Measurements from ENCODE around the gene BIN1. TPM values are rescaled to one million over a fixed set of nuclear protein-coding genes. Genes with fewer than 3 reads are reported as not detected.

Gene BIN1
- total RNA-seq, 2 donors from 2014 or later = 41.7 to 45.9 TPM

- no peak overlapping the region for H3K4me3 ChIP-seq (ENCODE audit: low read length)
- Mint-ChIP-seq H3K27me3 (ENCODE audit: insufficient read depth) (peaks cover 17% of the 10 kb centered on the region), H3K9me3 (no peaks in the 10 kb centered on the region), H3K36me3 (ENCODE audit: low read depth) (no peaks in the 10 kb centered on the region), H3K4me1 (no peaks in the 10 kb centered on the region), H3K27ac (no peak overlapping the region), H3K4me3 (no peak overlapping the region)
- no peak for TF ChIP-seq CTCF (conservative IDR thresholded peaks at IDR 0.05)
- peaks cover 5% of the 10 kb centered on the region for H3K9me3 ChIP-seq (ENCODE audit: control insufficient read depth, low read length)
- no peak overlapping the region for H3K9ac ChIP-seq (ENCODE audit: extremely low read depth, low read length, poor library complexity, severe bottlenecking)
- H3K27me3 ChIP-seq (ENCODE audit: control insufficient read depth, insufficient read depth, low read length, poor library complexity, severe bottlenecking) = peaks cover 19% of the 10 kb centered on the region
- H3K4me1 ChIP-seq (ENCODE audit: control insufficient read depth, insufficient read depth, low read length) = no peaks in the 10 kb centered on the region
- no peak overlapping the region for H3K27ac ChIP-seq (ENCODE audit: low read depth, low read length)
- no peak for DNase-seq
- H3K36me3 ChIP-seq (ENCODE audit: control insufficient read depth, insufficient read depth, low read length) = no peaks in the 10 kb centered on the region
- 88 to 96% methylated on average over 7 to 12 of the region's 12 CpGs for WGBS, 2 experiments (ENCODE audit: insufficient coverage in 1 of 2, insufficient read length in 1 of 2)
Measured at GRCh38 chr2:127138281-127138680, 31.3 kb upstream of the BIN1 start.

- H3K36me3 ChIP-seq (ENCODE audit: control insufficient read depth, insufficient read depth, low read length) = no peaks in the 10 kb centered on the region
- no peak overlapping the region for H3K27ac ChIP-seq (ENCODE audit: low read depth, low read length)
- no peaks in the 10 kb centered on the region for H3K9me3 Mint-ChIP-seq
- H3K9me3 ChIP-seq (ENCODE audit: control insufficient read depth, low read length) = peaks cover 5% of the 10 kb centered on the region
- H3K27ac Mint-ChIP-seq = no peak overlapping the region
- no peak overlapping the region for H3K9ac ChIP-seq (ENCODE audit: extremely low read depth, low read length, poor library complexity, severe bottlenecking)
- H3K4me3 Mint-ChIP-seq = no peak overlapping the region
- H3K4me3 ChIP-seq (ENCODE audit: low read length) = no peak overlapping the region
- WGBS, 2 experiments (ENCODE audit: insufficient coverage in 1 of 2, insufficient read length in 1 of 2) = 94 to 99% methylated on average over 11 to 15 of the region's 15 CpGs
- no peak for TF ChIP-seq CTCF (conservative IDR thresholded peaks at IDR 0.05)
- no peak for DNase-seq
- H3K36me3 Mint-ChIP-seq (ENCODE audit: low read depth) = no peaks in the 10 kb centered on the region
- H3K27me3 Mint-ChIP-seq (ENCODE audit: insufficient read depth) = peaks cover 20% of the 10 kb centered on the region
- H3K27me3 ChIP-seq (ENCODE audit: control insufficient read depth, insufficient read depth, low read length, poor library complexity, severe bottlenecking) = peaks cover 24% of the 10 kb centered on the region
- H3K4me1 Mint-ChIP-seq = no peaks in the 10 kb centered on the region
- H3K4me1 ChIP-seq (ENCODE audit: control insufficient read depth, insufficient read depth, low read length) = no peaks in the 10 kb centered on the region
Measured at GRCh38 chr2:127137741-127138140, 30.8 kb upstream of the BIN1 start.

- DNase-seq = no peak
Measured at GRCh38 chr2:127137225-127137624, 30.3 kb upstream of the BIN1 start.

More at GRCh38 chr2:127137225-127137624, 30.3 kb upstream of the BIN1 start:
- Mint-ChIP-seq H3K36me3 (ENCODE audit: low read depth) (no peaks in the 10 kb centered on the region), H3K27ac (no peak overlapping the region), H3K9me3 (no peaks in the 10 kb centered on the region), H3K4me1 (no peaks in the 10 kb centered on the region), H3K27me3 (ENCODE audit: insufficient read depth) (peaks cover 20% of the 10 kb centered on the region), H3K4me3 (no peak overlapping the region)
- Histone ChIP-seq H3K9ac (ENCODE audit: extremely low read depth, low read length, poor library complexity, severe bottlenecking) (no peak overlapping the region), H3K4me1 (ENCODE audit: control insufficient read depth, insufficient read depth, low read length) (no peaks in the 10 kb centered on the region), H3K4me3 (ENCODE audit: low read length) (no peak overlapping the region), H3K9me3 (ENCODE audit: control insufficient read depth, low read length) (peaks cover 5% of the 10 kb centered on the region), H3K36me3 (ENCODE audit: control insufficient read depth, insufficient read depth, low read length) (no peaks in the 10 kb centered on the region), H3K27me3 (ENCODE audit: control insufficient read depth, insufficient read depth, low read length, poor library complexity, severe bottlenecking) (peaks cover 24% of the 10 kb centered on the region), H3K27ac (ENCODE audit: low read depth, low read length) (no peak overlapping the region)
- TF ChIP-seq CTCF (conservative IDR thresholded peaks at IDR 0.05) = no peak
- WGBS, 2 experiments (ENCODE audit: insufficient coverage in 1 of 2, insufficient read length in 1 of 2) = 95 to 97% methylated on average over 4 to 12 of the region's 12 CpGs

All from endodermal cell (in vitro differentiated cells).